Fibroblast of pulmonary artery (primary cell): Measurements from ENCODE around the gene ABCB11.

ENCODE experiments used
- DNase-seq: peaks from one replicate; pipeline ENCODE4 v3.0.0-alpha.2; 2010; ENCODE audit warnings: low read depth
- H3K4me3 ChIP-seq: replicated peaks from 2 replicates; pipeline ENCODE4 v1.5.1; 2011; ENCODE audit warnings: low read depth, mild to moderate bottlenecking, control low read depth, low read length, moderate library complexity
- TF ChIP-seq, protein P1 (sequence below): IDR thresholded peaks from 2 replicates; pipeline ENCODE4 v1.5.1; 2011; ENCODE audit warnings: mild to moderate bottlenecking, control low read depth, low read length, inconsistent platforms; ENCODE audit errors: missing control alignments

Gene ABCB11

DNA sequence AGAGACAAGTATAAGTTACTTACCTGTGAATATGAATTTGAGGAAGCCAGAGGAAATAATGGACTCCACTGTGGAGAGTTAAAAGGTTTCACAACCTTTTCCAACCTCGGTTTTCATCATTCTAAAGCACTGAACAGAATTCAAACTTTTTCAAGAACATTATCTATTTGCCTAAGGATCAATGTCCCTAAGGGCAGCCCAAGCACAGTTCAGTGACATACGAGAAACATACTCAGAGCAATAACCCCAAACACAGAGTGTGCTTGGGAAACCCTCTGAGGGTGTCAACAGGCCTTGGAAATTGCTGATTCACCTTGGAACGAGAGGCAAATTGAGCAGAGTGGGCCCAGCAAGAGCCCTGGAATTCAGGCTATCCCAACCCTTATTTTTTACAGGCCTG, at the start of gene ABCB11:
Gene ABCB11 (minus strand): TSS at position 123 of the 400 bp plus-strand sequence. CDS start 13,199 bp downstream, outside the sequence.
- TF ChIP-seq, protein P1, sequence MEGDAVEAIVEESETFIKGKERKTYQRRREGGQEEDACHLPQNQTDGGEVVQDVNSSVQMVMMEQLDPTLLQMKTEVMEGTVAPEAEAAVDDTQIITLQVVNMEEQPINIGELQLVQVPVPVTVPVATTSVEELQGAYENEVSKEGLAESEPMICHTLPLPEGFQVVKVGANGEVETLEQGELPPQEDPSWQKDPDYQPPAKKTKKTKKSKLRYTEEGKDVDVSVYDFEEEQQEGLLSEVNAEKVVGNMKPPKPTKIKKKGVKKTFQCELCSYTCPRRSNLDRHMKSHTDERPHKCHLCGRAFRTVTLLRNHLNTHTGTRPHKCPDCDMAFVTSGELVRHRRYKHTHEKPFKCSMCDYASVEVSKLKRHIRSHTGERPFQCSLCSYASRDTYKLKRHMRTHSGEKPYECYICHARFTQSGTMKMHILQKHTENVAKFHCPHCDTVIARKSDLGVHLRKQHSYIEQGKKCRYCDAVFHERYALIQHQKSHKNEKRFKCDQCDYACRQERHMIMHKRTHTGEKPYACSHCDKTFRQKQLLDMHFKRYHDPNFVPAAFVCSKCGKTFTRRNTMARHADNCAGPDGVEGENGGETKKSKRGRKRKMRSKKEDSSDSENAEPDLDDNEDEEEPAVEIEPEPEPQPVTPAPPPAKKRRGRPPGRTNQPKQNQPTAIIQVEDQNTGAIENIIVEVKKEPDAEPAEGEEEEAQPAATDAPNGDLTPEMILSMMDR, result no peak
- H3K4me3 ChIP-seq, result no peak within 1 kb of the TSS
- DNase-seq, result no peak

DNA sequence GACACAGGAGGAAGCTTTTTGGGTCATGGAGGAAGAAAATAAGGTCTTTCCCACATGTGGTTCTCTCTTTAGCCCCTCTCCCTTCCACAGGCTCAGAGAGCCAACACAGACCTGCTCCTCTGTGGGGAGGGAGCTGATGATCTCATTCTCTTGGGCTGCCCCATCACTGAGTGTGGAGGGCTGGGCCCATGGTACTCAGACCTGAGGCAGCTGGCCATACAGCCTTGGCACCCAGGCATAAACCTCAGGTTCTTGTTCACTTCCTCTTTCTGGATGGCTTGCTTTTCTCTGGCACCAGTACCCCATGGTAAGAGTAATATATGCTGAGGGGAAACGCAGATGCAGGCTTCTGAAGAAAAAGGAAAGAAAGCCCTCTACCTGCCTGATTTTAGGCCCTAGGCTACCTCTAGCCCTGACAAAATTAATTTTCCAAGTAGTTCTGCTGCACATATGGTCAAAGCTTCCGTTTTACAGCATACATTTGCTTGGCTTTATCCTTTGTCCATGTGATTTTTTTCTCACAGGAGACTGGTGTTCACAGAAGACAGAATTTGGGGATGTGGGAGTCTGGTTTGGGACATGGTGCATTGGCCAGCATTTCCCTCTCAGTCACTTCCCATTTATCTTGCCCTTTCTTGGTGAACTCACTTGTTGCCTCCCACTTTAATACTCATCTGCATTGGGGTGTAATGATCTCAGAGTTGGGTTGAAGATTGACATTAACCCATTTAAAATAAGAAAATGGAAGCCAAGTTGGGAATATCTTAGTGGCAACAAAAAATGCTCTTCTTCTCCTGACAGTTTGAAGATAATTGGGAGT, 49.3 kb upstream of the ABCB11 start:
- DNase-seq, result no peak
- TF ChIP-seq, protein P1, result no peak
- H3K4me3 ChIP-seq, result no peak overlapping the region

DNA sequence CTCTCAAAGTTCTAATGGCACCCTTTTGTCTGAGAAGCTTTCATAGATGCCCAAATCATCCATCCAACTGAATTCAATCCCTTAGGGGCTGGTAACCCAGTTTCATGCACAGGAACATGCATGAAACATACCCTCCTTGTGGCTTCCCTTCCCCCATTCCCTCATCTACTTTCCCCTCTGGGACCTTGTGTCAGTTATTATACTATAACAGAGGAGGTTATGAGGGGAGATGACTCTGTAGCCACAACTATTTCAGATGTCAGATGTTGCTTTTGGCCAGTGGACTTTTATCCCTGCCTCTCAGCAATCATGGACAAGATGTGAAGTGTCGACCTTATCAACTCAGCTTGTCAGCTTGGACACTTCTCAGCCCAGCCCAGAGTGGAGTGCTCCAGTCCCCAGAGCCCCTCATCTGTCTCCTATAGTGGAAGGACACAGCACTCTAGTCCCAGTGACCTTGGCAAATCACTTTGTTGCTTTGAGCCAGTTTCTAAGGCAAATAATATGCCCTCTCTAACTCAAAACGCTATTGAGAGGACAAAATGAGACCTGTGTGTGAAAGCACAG, 46.6 kb upstream of the ABCB11 start:
- no peak for DNase-seq
- no peak overlapping the region for H3K4me3 ChIP-seq
- TF ChIP-seq, protein P1, result no peak

DNA sequence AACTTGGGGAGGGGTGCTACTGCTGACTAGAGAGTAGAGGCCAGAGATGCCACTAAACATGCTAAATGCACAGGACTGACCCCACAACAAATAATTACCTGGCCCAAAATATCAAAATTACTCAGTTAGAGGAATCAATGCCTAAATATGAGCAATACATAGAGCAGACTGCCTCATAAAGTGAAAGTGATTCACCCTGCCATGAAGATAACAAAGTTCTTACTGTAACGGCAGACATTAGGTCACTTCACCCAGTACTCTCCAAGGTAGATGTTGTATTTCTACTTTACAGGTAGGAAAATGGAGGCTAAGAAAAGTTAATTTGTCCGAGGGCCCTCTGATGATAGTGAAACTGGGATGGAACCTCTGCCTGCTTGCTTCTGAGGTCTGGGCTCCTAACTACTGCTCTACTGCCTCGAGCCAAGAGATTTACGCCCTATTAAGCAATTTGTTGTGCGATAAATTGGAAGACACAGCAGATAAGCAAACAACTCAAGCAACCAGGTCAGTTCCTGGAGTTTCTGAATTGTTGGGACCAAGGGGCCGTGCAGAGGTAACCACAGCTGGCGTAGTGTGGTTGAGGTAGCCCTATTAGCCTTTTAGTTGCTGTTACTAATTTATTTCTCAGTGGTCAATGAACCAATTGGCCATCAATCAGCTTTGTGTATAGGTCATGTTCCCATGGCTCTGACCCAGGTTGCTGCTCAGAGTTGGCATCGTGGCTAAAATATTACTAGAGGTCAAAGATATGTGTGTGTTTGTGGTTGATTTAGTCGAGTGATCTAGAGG, 43.0 kb upstream of the ABCB11 start:
- TF ChIP-seq, protein P1, result no peak
- no peak overlapping the region for H3K4me3 ChIP-seq

DNA sequence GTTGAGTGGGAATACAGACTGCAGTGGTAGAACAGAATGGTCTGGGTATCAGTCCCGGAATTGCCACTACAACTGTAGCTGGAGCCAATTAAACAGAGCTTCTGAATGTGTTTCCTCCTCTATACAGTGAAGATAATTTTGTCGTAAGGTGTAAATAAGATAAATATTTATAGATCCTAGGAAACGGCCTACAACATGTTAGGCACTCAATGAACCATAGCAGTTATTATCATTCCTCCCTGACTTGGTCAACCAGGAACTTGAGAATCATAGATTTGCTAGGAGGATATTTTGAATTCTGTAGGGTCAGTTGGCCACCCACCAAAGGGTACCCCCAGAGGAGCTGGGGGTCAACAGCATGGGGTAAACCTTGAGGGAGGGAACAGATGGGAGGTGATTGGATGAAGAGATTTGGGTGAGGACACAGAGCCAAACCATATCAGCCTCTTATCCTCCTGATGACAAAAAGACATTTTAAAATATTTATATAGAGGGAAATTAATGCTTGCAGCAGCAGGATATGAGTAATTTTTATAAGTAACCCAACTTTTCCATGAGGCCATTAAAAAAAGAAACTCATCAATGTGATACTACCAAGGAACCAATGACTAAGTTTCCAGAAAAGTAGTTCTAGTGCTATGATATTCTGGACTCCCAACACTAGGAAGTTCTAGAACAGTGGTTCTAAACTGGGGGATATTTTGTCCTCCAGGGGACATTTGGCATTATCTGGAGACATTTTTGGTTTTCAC, 42.3 kb upstream of the ABCB11 start:
- no peak for DNase-seq
- TF ChIP-seq, protein P1, result no peak
- H3K4me3 ChIP-seq, result no peak overlapping the region

More for the DNA sequence above, 43.0 kb upstream of the ABCB11 start:
- peak; percentile 37 for DNase-seq

DNA sequence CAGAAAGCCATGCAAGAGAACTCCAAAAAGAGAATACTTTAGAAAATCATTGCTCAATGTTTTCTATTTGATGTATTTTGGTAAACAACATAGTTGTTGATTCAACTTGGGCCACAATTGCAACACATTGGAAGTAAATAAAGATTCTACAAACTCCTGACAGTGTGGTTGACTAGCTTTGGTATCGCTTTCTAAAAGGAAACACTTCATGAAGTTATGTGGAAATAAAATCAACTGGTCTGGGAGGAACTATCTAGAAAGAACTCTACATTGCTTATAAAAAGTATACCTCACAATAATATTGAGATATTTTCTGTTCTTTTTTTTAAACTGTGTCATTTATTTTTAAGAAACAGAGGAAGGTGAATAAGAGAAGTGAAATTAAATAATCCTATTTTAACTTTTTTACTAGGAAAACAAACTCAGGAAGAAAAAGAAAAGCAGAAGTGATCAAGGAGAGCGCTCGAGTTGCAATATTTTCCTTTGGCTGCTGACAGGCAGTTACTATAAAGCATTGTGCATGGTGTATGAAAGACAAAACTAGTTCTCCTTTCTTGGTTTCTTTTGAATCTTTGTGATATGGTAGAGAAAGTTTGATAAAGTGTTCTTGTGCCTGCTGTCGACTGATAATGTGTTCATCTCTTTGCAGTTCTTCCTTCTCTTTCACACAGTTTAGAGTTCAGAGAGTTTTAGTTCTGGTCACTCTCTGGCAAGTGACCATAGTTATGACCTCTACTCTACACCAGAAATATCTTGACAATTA, 41.2 kb upstream of the ABCB11 start:
- DNase-seq, result no peak
- TF ChIP-seq, protein P1, result no peak
- no peak overlapping the region for H3K4me3 ChIP-seq
